NCI-H1930 (cell line): ENCODE data around the gene SLC35E3.
"Not testable (repeated sequence)": the region's sequence is repeated elsewhere in the genome, so short reads cannot be mapped to it uniquely, and the experiment has no call there.

Experiments
- DNase-seq, 2 experiments: peaks; one replicate each; lab custom pipeline; 2025; lab: John Stamatoyannopoulos, UW

SLC35E3 gene

GRCh38 chr12:68796399-68796798 is 50.4 kb downstream of the SLC35E3 start:
- no peak for DNase-seq

- DNase-seq: no peak
Observed at GRCh38 chr12:68798882-68799234, 52.9 kb downstream of the SLC35E3 start.

- no peak for DNase-seq
Observed at GRCh38 chr12:68800294-68800693, 54.3 kb downstream of the SLC35E3 start.

- DNase-seq: not testable (repeated sequence)
Observed at GRCh38 chr12:68801124-68801523, 55.1 kb downstream of the SLC35E3 start.

- DNase-seq: not testable (repeated sequence)
Observed at GRCh38 chr12:68802372-68802745, 56.4 kb downstream of the SLC35E3 start.

GRCh38 chr12:68802911-68803651 is 57.1 kb downstream of the SLC35E3 start:
- DNase-seq: not testable (repeated sequence)

GRCh38 chr12:68803948-68804656 is 58.1 kb downstream of the SLC35E3 start:
- DNase-seq: no peak

- DNase-seq: no peak
Observed at GRCh38 chr12:68804657-68805591, 58.9 kb downstream of the SLC35E3 start.

GRCh38 chr12:68805592-68806120 is 59.7 kb downstream of the SLC35E3 start:
- no peak for DNase-seq

- DNase-seq: no peak
Observed at GRCh38 chr12:68806488-68807237, 60.7 kb downstream of the SLC35E3 start.

- DNase-seq: not testable (repeated sequence)
Observed at GRCh38 chr12:68807274-68807575, 61.2 kb downstream of the SLC35E3 start.

GRCh38 chr12:68807576-68808387 is 61.8 kb downstream of the SLC35E3 start, which contains the start of gene MDM2:
MDM2 (plus strand) TSS chr12:68808177; CDS start chr12:68808478, 301 bp downstream.
- peak; percentile 91 to 95 for DNase-seq

GRCh38 chr12:68808388-68809189 is 62.6 kb downstream of the SLC35E3 start:
- DNase-seq: peak; percentile 54 to 62

- DNase-seq: no peak
Observed at GRCh38 chr12:68809190-68810026, 63.4 kb downstream of the SLC35E3 start.

- DNase-seq: not testable (repeated sequence)
Observed at GRCh38 chr12:68810027-68810389, 64.0 kb downstream of the SLC35E3 start.

- not testable (repeated sequence) for DNase-seq
Observed at GRCh38 chr12:68811573-68811972, 65.6 kb downstream of the SLC35E3 start.

- no peak for DNase-seq
Observed at GRCh38 chr12:68812553-68813241, 66.7 kb downstream of the SLC35E3 start.

GRCh38 chr12:68813242-68813593 is 67.2 kb downstream of the SLC35E3 start:
- DNase-seq: no peak
